GM12875 (cell line): ENCODE data around the gene COTL1.
"Not testable (repeated sequence)": the region's sequence is repeated elsewhere in the genome, so short reads cannot be mapped to it uniquely, and the experiment has no call there.

Source experiments
- H3K4me3 ChIP-seq: one replicate; pipeline ENCODE4 v1.5.1; 2011; ENCODE audit warnings: low read depth, low read length, control low read depth
- TF ChIP-seq, protein P1 (sequence below): IDR thresholded peaks from 2 replicates; pipeline ENCODE4 v1.5.1; 2011; ENCODE audit warnings: low read depth, mild to moderate bottlenecking, control low read depth, inconsistent platforms, low read length, moderate library complexity, borderline replicate concordance; ENCODE audit not compliant: insufficient read depth

COTL1 gene

DNA sequence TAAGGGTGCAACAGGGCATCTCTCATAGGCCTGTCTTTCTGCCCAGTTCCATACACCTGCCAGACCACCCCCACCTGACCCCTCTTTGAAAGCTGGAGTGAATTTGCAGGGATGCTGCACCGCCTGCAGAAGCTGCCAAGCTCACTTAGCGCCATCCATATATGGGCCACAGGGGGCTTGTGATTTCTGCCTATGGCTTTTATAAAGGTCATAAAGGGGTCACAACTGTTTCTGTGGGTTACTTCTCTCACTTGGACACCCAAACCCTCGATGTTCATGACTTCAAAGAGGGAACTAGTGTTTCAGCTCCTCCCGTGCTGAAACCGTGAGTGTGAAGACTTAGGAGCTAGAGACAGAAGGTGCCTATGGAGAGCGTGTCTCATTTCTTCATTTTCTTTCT, 89.6 kb downstream of the COTL1 start:
- no peak overlapping the region for H3K4me3 ChIP-seq
- TF ChIP-seq, protein P1, sequence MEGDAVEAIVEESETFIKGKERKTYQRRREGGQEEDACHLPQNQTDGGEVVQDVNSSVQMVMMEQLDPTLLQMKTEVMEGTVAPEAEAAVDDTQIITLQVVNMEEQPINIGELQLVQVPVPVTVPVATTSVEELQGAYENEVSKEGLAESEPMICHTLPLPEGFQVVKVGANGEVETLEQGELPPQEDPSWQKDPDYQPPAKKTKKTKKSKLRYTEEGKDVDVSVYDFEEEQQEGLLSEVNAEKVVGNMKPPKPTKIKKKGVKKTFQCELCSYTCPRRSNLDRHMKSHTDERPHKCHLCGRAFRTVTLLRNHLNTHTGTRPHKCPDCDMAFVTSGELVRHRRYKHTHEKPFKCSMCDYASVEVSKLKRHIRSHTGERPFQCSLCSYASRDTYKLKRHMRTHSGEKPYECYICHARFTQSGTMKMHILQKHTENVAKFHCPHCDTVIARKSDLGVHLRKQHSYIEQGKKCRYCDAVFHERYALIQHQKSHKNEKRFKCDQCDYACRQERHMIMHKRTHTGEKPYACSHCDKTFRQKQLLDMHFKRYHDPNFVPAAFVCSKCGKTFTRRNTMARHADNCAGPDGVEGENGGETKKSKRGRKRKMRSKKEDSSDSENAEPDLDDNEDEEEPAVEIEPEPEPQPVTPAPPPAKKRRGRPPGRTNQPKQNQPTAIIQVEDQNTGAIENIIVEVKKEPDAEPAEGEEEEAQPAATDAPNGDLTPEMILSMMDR = no peak

DNA sequence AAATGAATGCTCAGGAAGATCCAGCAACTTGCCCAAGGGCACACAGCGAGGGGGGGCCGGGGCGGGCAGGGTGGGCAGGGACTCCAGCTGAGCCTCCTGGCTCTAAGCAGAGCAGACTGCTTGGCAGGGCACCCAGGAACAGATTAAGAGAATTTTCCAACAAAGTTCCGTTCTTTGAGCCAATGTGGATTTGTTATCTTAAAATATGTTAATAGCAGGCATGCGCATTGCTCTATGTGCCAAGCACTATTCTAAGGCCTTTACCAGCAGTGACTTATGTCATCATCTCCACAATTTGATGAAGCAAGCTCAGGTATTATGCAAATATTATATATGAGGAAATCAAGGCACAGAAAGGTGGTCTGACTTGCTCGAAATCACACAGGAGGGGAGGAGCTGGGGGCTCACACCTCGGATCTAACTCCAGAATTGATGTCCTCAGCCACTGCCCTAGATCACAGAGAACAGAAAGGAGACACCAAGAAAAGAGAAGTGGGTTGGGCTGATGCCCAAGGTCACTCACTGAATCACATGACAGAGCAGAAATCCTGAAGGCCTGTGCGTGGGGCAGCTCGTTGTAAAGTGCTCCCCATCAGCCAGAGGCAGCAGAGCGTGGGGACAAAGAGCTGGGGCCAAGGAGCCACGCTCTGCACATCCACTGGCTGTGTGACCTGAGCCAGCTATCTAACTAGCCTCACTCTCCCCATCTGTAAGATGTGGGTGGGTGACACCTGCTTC, 90.2 kb downstream of the COTL1 start:
- no peak overlapping the region for H3K4me3 ChIP-seq
- TF ChIP-seq, protein P1 = no peak

GRCh38 chr16:84526794-84527531, 90.9 kb downstream of the COTL1 start:
- TF ChIP-seq, protein P1 = no peak
- no peak overlapping the region for H3K4me3 ChIP-seq

DNA sequence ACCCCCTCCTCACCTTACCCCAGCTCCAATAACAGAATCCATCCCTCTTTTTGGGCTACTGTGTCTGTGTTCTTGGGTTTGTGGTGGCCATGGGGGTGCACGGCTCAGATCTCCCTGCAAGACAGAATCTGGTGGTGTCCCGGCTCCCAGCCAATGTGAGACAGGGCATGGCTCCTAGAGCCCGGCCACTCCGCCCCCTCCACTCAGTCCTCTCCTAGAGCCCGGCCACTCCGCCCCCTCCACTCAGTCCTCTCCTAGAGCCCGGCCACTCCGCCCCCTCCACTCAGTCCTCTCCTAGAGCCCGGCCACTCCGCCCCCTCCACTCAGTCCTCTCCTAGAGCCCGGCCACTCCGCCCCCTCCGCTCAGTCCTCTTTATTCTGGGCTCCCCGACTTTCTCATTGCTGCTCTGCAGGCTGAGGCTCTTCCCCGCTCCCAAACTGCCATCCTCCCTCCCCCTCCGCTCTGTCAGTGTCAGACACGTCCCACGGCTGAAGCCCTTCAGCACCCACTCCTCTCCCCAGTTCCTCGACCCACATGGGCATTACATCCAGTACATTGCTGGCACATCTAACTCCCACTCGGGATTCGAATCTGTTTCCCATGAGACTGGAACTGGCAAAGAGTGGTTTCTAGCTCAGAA, 92.8 kb downstream of the COTL1 start:
- H3K4me3 ChIP-seq = not testable (repeated sequence)

- H3K4me3 ChIP-seq = no peak overlapping the region
- TF ChIP-seq, protein P1 = no peak
These were observed 93.4 kb downstream of the COTL1 start for GRCh38 chr16:84524346-84524920.

DNA sequence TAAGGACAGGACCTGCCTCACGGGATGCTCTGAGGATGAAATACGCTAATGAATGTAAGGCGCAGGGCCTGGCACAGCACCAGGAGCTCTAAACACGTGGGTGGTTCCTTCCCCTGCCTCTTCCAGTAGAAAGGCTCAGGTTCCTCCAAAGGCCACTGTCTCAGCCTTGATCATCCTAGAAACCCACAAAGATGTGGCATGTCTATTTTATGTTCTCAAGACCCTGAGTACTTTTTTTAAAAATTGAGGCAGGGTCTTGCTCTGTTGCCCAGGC, 96.4 kb downstream of the COTL1 start:
- TF ChIP-seq, protein P1 = no peak
- H3K4me3 ChIP-seq = no peak overlapping the region

DNA sequence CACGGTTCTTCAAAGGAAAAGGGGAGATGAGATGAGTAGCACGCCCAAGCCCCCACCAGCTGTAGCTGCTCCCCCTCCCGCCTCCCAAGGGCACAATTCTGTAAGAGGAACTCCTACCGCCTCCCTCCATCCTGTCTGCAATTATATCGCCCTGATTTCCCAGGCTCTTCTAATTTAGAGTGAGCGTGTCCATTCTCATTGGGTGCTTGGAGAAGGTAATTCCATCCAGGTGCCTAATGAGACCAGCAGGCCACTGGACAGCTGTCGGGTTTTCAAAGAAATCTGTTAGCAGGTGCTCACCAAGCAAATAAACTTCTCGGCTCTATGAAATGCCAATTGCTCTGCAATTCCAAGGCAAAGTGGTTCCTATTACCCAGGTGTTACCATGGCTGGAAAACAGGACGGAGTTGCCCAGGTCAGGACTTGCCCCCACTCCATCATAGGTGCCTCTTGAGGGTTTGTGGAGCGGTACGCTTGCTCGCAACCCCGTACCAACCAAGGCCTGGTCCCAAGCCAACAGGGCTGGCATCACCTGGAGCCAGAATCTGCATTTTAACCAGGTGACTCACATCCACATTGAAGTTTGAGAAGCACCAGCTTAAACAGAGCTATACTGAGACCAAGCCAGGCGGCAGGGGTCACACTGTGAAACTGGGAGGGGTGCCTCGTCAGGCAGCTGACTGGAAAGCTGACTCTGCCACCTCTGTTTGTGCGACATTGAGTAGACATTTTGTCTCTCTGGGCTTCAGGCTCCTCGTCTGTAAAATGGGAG, 97.0 kb downstream of the COTL1 start:
- TF ChIP-seq, protein P1 = no peak

More for the DNA sequence above, 97.0 kb downstream of the COTL1 start:
- no peak overlapping the region for H3K4me3 ChIP-seq
